HG02623 (cell line): ENCODE measurements around the gene DHRS7B.
A peak's percentile ranks its signal among the peaks of the same experiment; 100 is the strongest.
"Not testable (repeated sequence)": the region's sequence is repeated elsewhere in the genome, so short reads cannot be mapped to it uniquely, and the experiment has no call there.

Source experiments
- ATAC-seq: cut with Tn5 transposase; IDR thresholded peaks from one replicate; pipeline ENCODE4 v1.9.1; 2021; ENCODE audit warnings: moderate library complexity; ENCODE audit not compliant: unreplicated experiment

The DHRS7B gene

GRCh38 chr17:21107067-21107650, 19.6 kb upstream of the DHRS7B start:
- ATAC-seq = not testable (repeated sequence)

GRCh38 chr17:21108651-21109050, 18.1 kb upstream of the DHRS7B start:
- ATAC-seq = no peak

GRCh38 chr17:21113049-21113690, 13.6 kb upstream of the DHRS7B start:
- no peak for ATAC-seq

- ATAC-seq = no peak
These were observed 13.0 kb upstream of the DHRS7B start for GRCh38 chr17:21113716-21114115.

- not testable (repeated sequence) for ATAC-seq
These were observed 12.0 kb upstream of the DHRS7B start for GRCh38 chr17:21114791-21115190.

- ATAC-seq = peak; percentile 53
These were observed 7.4 kb upstream of the DHRS7B start for GRCh38 chr17:21119247-21119918.

GRCh38 chr17:21119919-21120249, 6.9 kb upstream of the DHRS7B start:
- ATAC-seq = no peak

- ATAC-seq = no peak
These were observed 2.7 kb upstream of the DHRS7B start for GRCh38 chr17:21124086-21124485.

- not testable (repeated sequence) for ATAC-seq
These were observed 2.2 kb upstream of the DHRS7B start for GRCh38 chr17:21124517-21124916.

GRCh38 chr17:21125862-21126261, 902 bp upstream of the DHRS7B start:
- no peak for ATAC-seq

- ATAC-seq = no peak
These were observed 829 bp downstream of the DHRS7B start for GRCh38 chr17:21127509-21128077.

- no peak for ATAC-seq
These were observed 2.4 kb downstream of the DHRS7B start for GRCh38 chr17:21129023-21129681.

GRCh38 chr17:21131137-21131536, 4.4 kb downstream of the DHRS7B start:
- no peak for ATAC-seq

- ATAC-seq = no peak
These were observed 5.7 kb downstream of the DHRS7B start for GRCh38 chr17:21132428-21132827.

GRCh38 chr17:21134559-21134958, 7.8 kb downstream of the DHRS7B start:
- ATAC-seq = no peak

GRCh38 chr17:21140911-21141310, 14.1 kb downstream of the DHRS7B start:
- no peak for ATAC-seq

GRCh38 chr17:21141331-21141730, 14.6 kb downstream of the DHRS7B start:
- no peak for ATAC-seq

GRCh38 chr17:21142065-21142464, 15.3 kb downstream of the DHRS7B start:
- not testable (repeated sequence) for ATAC-seq

GRCh38 chr17:21143695-21144094, 16.9 kb downstream of the DHRS7B start:
- no peak for ATAC-seq

GRCh38 chr17:21144299-21144698, 17.5 kb downstream of the DHRS7B start:
- not testable (repeated sequence) for ATAC-seq

- no peak for ATAC-seq
These were observed 19.7 kb downstream of the DHRS7B start for GRCh38 chr17:21146362-21147015.
